Left cardiac atrium (tissue), 4 donors: ENCODE results near the gene AHRR. TPM values are rescaled to one million over a fixed set of nuclear protein-coding genes. Genes with fewer than 3 reads are reported as not detected.
"Not testable (repeated sequence)": the region's sequence is repeated elsewhere in the genome, so short reads cannot be mapped to it uniquely, and the experiment has no call there.

Experiments
- ATAC-seq, 2 donors: fragments of 200-7000 bp; cut with Tn5 transposase; one replicate each; pipeline ENCODE4 v1.9.1; 2020; ENCODE audit warnings: mild to moderate bottlenecking in 2 of 2, moderate library complexity in 2 of 2
- DNase-seq: peaks from one replicate; pipeline ENCODE4 v3.0.0-alpha.2; 2020
- intact Hi-C, 2 donors: fragments of 100-400 bp; cut with DNase I; formaldehyde crosslinking; loops; one replicate each; pipeline versions ENCODE4 v1.14.1 to v1.15.1; 2022 to 2023
- total RNA-seq, 2 donors: library from RNA; stranded (reverse); fragmentation: NEBNext Ultra II Directional; extraction: Animal tissue kit (Norgen Biotek cat#: 25700); gene quantifications; one replicate each; pipeline ENCODE4 v1.2.1, GENCODE V29; 2021
- donor health status: DM: no; HTN: yes; CAD: no.
- donor health status: DM: no; HTN: yes; CAD: no; lungs with severe emphysema.
- donor health status: DM: yes; HTN: yes; CAD: no.
- donor health status: Dilated cardiomyopathy.

Gene AHRR
- total RNA-seq, 2 donors from 2014 or later, result 1.9 to 3.8 TPM

DNA sequence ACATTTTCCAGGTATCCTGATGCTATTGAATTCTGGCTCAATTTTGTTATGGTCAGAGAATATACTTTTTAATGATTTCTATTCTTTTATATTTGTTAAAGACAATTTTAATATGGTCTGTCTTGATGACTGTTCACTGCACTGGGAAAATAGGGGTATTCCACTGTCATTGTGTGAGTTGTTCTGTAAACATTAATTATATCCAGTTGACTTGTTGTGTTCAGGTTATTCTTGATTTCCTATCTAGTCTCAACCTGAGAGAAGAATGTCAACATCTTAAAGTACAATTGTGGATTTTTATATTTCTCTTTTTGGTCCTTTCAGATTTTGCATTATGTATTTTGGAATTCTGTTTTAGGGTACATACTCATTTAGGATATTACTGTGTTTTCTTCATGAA lies 61.6 kb downstream of the AHRR start:
- DNase-seq (no peak), ATAC-seq (no peak)
- intact Hi-C loops, result no loop called here

- no peak for DNase-seq
- ATAC-seq, result no peak
- intact Hi-C loops, result no loop called here
These were observed 62.1 kb downstream of the AHRR start for GRCh38 chr5:383621-384020.

- DNase-seq, intact Hi-C loops, ATAC-seq: not testable (repeated sequence)
These were observed 63.1 kb downstream of the AHRR start for GRCh38 chr5:384576-384975.

GRCh38 chr5:385321-385720 lies 63.8 kb downstream of the AHRR start:
- ATAC-seq (no peak), DNase-seq (no peak)
- intact Hi-C loops, result no loop called here

GRCh38 chr5:386432-387341 lies 65.2 kb downstream of the AHRR start:
- ATAC-seq (no peak), DNase-seq (no peak)
- intact Hi-C loops, result no loop called here

DNA sequence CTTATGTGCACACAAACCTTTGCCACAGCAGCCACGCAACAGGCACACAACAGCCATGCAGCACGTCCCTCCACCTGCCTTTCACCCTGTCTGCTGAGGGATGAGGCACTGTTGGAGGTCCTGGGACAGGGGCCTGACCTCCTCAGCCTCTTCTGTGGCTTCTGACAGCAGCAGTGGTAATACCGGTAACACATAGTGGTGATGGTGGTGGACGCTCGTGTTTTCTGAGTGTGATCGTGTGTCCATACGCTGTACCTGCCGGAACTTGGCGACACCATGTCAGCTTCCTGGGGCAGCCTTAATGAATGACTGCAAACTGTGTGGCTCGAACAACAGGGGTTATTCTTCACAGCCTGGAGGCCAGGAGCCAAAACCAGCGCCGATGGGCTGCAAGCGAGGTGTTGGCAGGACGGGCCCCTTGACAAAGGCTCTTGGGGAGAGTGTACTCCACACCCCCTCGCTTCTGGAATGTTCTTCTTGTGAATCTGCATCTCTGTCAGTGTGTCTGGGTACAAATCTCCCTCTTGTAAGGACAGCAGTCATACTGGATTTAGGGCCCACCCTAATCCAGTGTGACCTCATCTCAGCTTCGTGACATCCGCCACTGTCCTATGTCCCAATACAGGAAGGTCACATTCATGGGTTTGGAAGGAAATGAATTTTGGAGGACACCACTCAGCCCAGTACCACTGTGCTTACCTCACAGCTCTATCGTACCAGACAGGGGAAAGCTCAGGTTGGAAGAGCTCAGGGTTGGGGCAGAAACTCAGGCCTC lies 66.2 kb downstream of the AHRR start:
- no peak for ATAC-seq
- DNase-seq, result no peak
- intact Hi-C loops, result no loop called here

- ATAC-seq, result no peak
- intact Hi-C loops, result no loop called here
- no peak for DNase-seq
These were observed 67.0 kb downstream of the AHRR start for GRCh38 chr5:388266-389196.

- no peak for DNase-seq
These were observed 67.8 kb downstream of the AHRR start for GRCh38 chr5:389197-389821.

DNA sequence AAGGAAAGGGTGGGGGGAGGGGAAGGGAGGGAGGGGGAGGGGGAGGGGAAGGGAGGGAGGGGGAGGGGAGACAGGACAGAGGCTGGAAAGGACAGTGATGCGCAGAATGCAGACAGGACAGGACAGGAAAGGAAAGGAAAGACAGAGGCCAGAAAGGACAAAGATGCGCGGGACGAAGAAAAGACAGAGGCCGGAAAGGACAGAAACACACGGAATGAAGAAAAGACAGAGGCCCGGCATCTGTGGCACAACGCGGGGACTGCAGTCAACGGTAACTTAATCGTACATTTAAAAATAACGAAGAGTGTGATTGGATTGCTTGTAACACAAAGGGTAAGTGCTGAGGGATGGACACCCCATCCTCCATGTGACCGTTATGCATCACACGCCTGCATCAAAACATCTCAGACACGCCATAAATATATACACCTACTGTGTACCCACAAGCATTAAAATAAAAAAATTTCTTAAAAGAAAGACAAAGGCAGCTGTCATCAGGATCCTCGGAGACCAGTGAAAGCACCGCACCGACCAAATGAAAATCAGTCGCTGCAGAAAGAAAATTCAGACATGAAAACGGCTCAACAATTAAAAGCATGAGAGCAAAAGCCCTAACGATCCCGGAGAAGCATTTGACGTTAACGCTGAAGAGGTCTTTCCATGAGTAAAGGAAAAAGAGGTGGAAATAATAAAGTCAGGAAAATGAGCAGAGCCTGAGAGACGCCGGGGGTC lies 68.5 kb downstream of the AHRR start:
- ATAC-seq (no peak), DNase-seq (no peak)
- intact Hi-C loops, result no loop called here

More at GRCh38 chr5:389197-389821, 67.8 kb downstream of the AHRR start:
- no peak for ATAC-seq
- intact Hi-C loops, result no loop called here

- no peak for DNase-seq
- no peak for ATAC-seq
- intact Hi-C loops, result no loop called here
These were observed 69.3 kb downstream of the AHRR start for GRCh38 chr5:390623-391491.

DNA sequence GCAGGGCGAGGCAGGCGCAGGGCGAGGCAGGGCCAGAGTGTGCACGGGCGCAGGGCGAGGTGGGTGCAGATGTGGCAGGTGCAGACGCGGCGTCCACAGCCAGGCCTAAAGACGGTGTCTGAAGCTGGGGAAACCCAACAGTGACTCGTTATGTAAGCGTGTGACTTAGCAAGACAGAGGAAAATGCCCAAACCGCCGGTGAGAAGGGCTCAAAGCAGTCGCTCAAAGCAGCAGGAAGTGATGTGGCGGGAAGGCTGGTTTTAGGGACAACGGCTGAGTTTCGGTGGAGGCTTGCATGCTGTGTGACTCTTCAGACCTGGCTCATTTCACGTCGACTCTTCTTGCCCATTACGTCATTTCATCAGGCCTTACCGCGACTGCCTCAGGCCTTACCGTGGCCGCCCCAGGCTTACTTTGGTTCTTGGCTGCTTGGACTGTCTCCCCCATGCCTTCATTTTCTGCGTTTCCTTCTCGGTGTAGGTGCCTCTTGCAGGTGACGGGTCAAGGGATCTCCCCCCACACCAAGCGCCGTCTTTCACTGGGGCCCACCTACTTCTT lies 71.0 kb downstream of the AHRR start:
- DNase-seq (peak; percentile 17), ATAC-seq (no peak)
- intact Hi-C loops, result no loop called here

GRCh38 chr5:393846-394275 lies 72.3 kb downstream of the AHRR start:
- ATAC-seq (no peak), DNase-seq (peak; percentile 7)
- intact Hi-C loops, result no loop called here

- peak; percentile 12 for DNase-seq
- ATAC-seq, result no peak
- intact Hi-C loops, result no loop called here
These were observed 73.2 kb downstream of the AHRR start for GRCh38 chr5:394671-395155.

GRCh38 chr5:395156-395920 lies 73.8 kb downstream of the AHRR start:
- peak; percentile 16 for DNase-seq
- ATAC-seq, result no peak
- intact Hi-C loops, result no loop called here

GRCh38 chr5:395921-396530 lies 74.5 kb downstream of the AHRR start:
- peak; percentile 13 for DNase-seq
- intact Hi-C loops, result no loop called here
- ATAC-seq, result no peak

DNA sequence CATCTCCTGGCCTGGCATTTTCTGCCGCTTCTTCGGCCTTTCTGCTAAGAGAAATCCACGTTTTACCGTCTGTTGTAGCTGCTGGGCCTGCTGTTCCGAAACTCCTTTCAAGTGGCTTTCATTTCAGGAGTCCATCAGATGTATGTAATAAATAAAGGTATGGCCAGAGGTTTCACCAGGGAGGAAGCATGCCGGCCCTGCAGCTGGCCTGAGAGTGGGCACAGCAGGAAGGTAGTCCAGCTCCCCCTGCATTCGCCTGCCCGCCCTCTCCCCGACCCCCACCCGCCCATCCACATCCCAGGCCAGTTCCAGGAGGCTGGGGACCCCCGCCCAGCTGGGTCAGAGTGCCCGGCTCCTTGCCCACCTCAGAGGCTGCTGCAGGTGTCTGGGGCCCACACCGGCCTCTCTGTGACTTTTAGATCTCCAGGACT lies 75.0 kb downstream of the AHRR start:
- ATAC-seq (no peak), DNase-seq (no peak)
- intact Hi-C loops, result no loop called here
